Astrocyte (in vitro differentiated cells and primary cell): Measurements from ENCODE around the gene POM121.
"Not testable (repeated sequence)": the region's sequence is repeated elsewhere in the genome, so short reads cannot be mapped to it uniquely, and the experiment has no call there.

ENCODE experiments used
- CTCF ChIP-seq: IDR thresholded peaks from 2 replicates; pipeline ENCODE4 v1.5.1; 2011; ENCODE audit warnings: low read depth, mild to moderate bottlenecking, inconsistent platforms, low read length, moderate library complexity; ENCODE audit not compliant: insufficient read depth
- EZH2 ChIP-seq: IDR thresholded peaks from 2 replicates; pipeline ENCODE4 v1.6.1; 2012; ENCODE audit warnings: mild to moderate bottlenecking, low read length, inconsistent platforms; ENCODE audit not compliant: insufficient read depth

DNA sequence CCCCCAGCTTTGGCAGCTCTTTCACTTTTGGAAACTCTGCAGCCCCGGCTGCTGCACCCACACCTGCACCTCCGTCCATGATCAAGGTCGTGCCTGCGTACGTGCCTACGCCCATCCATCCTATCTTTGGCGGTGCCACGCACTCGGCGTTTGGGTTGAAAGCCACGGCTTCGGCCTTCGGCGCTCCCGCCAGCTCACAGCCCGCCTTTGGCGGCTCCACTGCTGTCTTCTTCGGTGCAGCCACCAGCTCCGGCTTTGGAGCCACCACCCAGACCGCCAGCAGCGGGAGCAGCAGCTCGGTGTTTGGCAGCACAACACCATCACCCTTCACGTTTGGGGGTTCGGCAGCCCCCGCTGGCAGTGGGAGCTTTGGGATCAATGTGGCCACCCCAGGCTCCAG, 18.1 kb downstream of the POM121 start:
- not testable (repeated sequence) for TF ChIP-seq CTCF, EZH2
